Esophagus muscularis mucosa (tissue), 3 donors: Measurements from ENCODE around the gene GNG11.

Source experiments
- POLR2AphosphoS5 ChIP-seq, 2 donors: sonication (generic); formaldehyde crosslinking; IDR thresholded peaks; one replicate each; pipeline ENCODE4 v1.6.1; 2017; ENCODE audit warnings: antibody characterized with exemption in 2 of 2
- TF ChIP-seq, protein P1 (sequence below), 3 experiments: fragments of 200-600 bp in 2 of 3; fragments of 450-650 bp in 1 of 3; sonication (generic) in 2 of 3; IDR thresholded peaks; one replicate each; pipeline ENCODE4 v1.5.1; 2017 to 2019; ENCODE audit warnings: antibody characterized with exemption in 3 of 3, mild to moderate bottlenecking in 2 of 3, moderate library complexity in 1 of 3

DNA sequence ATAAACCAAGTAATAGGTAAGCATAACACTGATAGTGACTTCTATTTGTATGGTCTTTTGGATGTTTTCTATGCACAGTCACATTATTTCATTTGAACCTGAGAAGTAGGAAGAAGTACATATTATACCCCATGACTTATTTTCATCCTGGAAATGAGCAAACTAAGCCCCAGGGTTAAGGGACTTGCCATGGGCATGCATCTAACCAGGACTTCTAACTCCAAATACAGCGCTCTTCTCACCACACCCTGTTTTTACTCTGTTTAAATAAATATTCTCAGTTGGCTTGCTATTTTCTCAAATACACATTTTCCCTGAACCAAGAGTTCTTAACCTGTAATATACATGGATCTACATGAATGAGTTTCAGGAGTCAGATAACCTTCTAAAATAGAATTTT lies 16.3 kb downstream of the GNG11 start:
- TF ChIP-seq, protein P1, sequence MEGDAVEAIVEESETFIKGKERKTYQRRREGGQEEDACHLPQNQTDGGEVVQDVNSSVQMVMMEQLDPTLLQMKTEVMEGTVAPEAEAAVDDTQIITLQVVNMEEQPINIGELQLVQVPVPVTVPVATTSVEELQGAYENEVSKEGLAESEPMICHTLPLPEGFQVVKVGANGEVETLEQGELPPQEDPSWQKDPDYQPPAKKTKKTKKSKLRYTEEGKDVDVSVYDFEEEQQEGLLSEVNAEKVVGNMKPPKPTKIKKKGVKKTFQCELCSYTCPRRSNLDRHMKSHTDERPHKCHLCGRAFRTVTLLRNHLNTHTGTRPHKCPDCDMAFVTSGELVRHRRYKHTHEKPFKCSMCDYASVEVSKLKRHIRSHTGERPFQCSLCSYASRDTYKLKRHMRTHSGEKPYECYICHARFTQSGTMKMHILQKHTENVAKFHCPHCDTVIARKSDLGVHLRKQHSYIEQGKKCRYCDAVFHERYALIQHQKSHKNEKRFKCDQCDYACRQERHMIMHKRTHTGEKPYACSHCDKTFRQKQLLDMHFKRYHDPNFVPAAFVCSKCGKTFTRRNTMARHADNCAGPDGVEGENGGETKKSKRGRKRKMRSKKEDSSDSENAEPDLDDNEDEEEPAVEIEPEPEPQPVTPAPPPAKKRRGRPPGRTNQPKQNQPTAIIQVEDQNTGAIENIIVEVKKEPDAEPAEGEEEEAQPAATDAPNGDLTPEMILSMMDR (IDR thresholded peaks at IDR 0.05) = no peak
- no peak for TF ChIP-seq POLR2AphosphoS5 (IDR thresholded peaks at IDR 0.05)
